Epithelial cell of prostate (primary cell): ENCODE results near the gene CPNE6.
"Not testable (repeated sequence)": the region's sequence is repeated elsewhere in the genome, so short reads cannot be mapped to it uniquely, and the experiment has no call there.

ENCODE experiments used
- DNase-seq: peaks from one replicate; pipeline ENCODE4 v3.0.0-alpha.2; 2011; ENCODE audit warnings: low read depth, low spot score
- H3K27ac ChIP-seq: fragments of 450-650 bp; 2 replicates; pipeline ENCODE4 v1.5.1; 2017; ENCODE audit warnings: mild to moderate bottlenecking

CPNE6 gene

DNA sequence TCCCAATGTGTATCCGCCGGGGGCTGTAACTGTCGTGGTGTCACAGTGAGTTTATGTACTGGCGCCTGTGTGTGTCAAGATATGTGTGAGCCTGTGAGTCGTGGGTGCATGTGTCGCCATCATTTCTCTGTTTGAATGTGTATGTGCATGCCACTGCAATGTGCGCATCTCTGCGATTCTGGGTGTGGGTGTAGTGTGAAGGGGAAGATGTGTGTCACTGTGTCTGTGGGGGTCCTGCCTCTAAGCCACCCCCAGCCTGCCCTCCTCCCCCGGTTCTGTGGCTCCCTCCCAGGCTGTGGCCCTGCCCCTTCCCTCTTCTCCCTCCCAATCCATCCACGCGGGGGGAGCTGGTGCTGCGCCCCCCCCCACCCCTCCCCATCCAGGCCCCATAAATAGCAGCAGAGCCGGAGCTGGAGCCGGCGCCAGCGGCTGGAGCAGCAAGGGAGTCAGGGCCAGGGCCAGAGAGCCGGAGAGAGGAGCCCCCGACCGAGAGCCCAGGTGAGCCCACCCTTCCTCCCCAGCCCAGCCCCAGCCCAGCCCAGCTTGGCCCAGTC lies at the start of gene CPNE6:
CPNE6 (plus strand) TSS at position 419 of the 554 bp plus-strand sequence. CDS start 1,375 bp downstream, outside the sequence.
- no peak within 1 kb of the TSS for H3K27ac ChIP-seq
- DNase-seq = no peak

DNA sequence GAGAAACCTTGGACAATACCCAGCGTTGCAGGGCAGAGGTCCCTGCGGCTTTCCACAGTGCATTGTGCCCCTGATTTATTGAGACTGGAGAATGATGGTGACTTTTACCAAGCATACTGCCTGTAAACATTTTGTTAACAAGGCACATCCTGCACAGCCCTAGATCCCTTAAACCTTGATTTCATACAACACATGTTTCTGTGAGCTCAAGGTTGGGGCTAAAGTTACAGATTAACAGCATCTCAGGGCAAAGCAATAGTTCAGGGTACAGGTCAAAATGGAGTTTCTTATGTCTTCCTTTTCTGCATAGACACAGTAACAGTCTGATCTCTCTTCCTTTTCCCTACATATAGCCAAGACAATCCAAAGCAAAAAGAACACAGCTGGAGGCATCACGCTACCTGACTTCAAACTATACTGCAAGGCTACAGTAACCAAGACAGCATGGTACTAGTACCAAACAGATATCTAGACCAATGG lies 46.4 kb upstream of the CPNE6 start:
- H3K27ac ChIP-seq, DNase-seq: not testable (repeated sequence)

DNA sequence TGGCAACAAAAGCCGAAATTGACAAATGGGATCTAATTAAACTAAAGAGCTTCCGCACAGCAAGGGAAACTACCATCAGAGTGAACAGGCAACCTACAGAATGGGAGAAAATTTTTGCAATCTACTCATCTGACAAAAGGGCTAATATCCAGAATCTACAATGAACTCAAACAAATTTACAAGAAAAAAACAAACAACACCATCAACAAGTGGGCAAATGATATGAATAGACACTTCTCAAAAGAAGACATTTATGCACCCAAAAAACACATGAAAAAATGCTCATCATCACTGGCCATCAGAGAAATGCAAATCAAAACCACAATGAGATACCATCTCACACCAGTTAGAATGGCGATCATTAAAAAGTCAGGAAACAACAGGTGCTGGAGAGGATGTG lies 41.7 kb upstream of the CPNE6 start:
- not testable (repeated sequence) for H3K27ac ChIP-seq, DNase-seq

DNA sequence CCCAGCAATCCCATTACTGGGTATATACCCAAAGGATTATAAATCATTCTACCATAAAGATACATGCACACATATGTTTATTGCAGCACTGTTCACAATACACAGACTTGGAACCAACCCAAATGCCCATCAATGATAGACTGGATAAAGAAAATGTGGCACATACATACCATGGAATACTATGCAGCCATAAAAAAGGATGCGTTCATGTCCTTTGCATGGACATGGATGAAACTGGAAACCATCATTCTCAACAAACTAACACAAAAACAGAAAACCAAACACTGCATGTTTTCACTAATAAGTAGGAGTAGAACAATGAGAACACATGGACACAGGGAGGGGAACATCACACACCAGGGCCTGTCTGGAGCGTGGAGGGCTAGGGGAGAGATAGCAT lies 40.0 kb upstream of the CPNE6 start:
- DNase-seq = not testable (repeated sequence)

DNA sequence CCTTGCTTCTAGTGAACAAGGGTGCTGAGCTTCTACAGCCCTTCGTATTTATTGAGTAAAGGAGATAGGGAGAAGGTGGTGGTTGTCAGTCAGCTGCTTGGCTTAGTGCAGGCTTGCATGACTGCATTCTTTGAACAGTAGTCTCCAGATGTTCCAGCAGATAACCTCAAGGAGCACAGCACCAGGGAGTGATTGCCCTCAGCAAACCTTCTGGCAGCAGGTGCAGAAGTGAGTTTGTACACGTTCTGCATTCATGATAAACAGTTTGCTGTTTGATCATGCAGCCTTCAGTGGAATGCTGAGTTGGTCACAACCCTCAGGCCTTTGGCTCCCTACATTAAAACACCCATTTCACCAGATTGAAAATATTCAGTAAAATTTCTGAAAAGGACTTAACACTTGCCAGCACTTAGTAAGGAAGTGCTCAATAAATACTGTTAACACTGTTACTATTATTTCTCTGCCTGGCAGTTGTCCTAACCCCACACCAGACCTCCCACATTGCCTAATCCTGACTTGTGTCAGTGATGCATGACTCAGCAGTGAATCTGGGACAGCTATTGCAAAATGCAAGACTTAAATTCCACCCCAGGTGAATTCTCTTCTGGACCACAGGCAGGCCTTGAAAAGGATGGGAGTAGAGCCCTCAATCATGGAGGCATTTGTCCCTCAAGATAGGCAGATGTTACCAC lies 38.5 kb upstream of the CPNE6 start:
- H3K27ac ChIP-seq = peak overlapping the region; percentile 15
- DNase-seq = peak; percentile 86

More for the DNA sequence above, 40.0 kb upstream of the CPNE6 start:
- H3K27ac ChIP-seq = not testable (repeated sequence)

DNA sequence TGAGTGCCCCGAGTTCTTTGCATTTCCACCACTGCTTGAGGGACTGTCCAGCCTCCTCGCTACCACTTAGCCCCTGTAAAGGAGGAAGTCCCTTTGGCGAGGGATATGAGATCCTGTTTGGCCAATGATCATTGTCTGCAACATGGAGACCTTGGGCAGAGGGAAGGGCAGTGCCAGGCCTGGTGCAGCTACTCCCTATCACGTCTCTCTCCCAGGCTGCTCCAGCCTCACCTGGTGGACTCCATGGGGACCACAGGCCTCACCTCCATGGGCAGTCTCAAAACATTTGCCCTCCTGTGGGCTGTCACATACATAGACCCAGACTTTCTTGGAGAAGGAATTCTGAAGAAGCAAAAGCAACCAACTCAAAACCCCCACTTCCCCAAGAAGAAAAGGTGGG lies 35.6 kb upstream of the CPNE6 start:
- H3K27ac ChIP-seq, DNase-seq: not testable (repeated sequence)

DNA sequence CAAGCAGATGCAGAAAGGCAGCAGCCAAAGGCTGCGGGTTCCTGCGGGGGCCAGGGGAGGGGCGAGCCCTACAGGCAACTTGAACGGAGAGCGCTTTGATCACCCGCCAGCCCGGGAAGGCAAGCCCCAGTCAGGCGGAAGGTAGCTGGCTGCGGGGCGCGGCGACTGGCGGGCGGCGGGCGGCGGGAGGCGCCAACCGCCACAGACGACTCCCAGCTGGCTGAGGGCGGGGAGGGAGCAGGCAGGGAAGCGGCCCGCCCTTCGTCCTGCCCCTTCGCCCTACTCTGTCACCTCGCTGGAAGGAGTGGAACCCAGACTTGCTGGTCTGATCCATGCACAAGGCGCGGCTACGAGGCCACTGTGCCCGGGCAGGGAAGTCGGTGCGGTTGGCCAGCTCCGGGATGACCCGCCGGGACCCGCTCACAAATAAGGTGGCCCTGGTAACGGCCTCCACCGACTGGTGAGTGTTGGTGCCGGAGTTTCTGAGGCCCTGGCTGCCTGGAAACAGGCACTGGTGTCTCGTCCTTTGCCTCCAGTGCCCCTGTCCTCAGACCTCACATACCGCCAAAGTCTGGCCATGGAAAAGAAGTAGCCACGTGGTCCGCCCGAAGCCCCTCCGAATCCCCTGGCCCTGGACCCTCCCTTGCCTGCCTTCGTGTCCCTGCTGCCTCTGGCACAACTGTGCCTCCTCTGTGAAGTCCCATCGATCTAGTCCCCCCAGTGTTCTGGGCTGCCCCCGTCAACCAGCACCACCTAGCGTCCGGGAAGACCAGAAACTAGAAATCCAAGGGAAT lies 35.0 kb upstream of the CPNE6 start:
- peak overlapping the region; percentile 23 for H3K27ac ChIP-seq

DNA sequence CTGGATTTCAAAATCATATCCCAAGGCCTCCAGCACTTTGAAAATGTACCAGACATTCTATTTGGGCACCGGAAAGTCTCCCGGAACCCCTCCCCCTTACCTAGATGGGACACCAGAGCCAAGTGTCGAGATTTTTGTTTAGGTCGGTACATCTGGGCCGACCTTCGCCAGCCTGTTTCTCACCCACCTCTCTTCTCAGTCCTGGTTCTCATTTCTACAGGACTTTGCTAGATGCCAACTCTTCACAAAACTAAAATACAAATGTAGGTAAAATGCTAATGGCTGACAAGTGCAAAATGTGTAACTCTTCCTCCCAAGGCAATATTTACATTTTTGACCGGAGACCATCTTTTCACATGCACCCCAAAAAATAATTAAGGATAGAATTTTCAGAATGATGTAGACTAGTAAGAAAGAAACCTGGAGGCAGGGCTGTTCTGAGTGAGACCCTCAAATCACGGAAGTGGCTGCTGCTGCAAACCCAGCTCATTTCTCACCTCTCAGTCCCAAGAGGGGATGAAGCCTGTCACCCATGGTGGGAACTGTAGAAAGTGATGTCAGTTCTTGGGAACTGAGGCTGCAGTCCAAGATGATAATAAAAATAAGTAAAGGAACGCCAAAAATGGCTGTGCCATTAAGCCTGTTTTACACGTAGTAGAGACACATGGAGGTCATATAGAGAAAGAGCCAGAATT lies 34.3 kb upstream of the CPNE6 start:
- DNase-seq = not testable (repeated sequence)
- peak overlapping the region; percentile 23 for H3K27ac ChIP-seq

More for the DNA sequence above, 35.0 kb upstream of the CPNE6 start:
- no peak for DNase-seq

DNA sequence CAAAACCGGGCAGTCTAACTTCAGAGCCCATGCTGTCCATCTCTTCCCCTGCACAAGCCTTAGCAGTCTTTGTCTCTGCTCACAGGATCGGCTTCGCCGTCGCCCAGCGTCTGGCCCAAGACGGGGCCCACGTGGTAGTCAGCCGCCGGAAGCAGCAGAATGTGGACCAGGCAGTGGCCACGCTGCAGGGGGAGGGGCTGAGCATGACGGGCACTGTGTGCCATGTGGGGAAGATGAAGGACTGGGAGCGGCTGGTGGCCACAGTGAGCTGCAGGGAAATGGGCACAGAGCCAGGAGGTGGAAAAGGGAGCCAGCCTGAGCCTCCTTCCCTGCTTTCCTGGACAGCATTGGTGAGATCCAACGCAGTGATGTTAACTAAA lies 33.7 kb upstream of the CPNE6 start:
- H3K27ac ChIP-seq = no peak overlapping the region
- DNase-seq = no peak

DNA sequence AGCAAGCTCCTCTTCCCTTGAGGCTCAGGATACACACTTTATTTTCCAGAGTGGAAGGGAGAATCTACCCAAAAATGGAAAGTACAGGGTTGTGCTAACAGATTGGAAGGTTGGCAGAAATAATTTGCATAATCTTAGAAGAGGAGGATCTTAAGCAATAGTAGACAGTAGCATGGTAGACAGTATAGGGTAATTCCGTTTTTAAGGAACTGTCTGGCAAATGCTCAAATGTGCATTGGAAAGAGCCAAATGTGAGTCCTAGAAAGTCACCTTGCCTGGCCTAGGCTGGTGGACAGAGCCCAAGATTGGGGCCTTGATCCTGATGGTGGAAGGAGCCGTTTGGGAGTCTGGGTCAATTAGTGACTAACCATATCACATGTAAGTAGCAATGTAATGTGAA lies 32.7 kb upstream of the CPNE6 start:
- DNase-seq = no peak
- H3K27ac ChIP-seq = no peak overlapping the region

DNA sequence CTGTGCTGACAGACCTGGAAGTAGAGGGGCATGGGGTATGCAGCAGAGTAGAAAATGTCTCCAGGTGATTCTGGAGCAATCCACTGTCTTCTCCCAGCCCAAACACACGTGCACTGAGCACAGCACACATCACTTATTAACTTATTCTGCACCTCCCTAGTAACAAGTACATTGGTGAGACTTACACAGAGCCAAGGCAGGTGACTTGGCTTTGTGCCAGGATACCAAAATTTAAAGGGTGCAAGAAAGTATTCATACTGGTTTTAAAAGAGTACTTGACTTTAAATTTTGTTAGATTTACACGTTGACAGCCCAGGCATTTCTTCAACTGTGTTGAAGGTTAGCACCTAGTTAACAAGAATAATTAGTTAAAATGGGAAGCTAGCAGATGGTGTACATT lies 30.7 kb upstream of the CPNE6 start:
- no peak for DNase-seq
- no peak overlapping the region for H3K27ac ChIP-seq

DNA sequence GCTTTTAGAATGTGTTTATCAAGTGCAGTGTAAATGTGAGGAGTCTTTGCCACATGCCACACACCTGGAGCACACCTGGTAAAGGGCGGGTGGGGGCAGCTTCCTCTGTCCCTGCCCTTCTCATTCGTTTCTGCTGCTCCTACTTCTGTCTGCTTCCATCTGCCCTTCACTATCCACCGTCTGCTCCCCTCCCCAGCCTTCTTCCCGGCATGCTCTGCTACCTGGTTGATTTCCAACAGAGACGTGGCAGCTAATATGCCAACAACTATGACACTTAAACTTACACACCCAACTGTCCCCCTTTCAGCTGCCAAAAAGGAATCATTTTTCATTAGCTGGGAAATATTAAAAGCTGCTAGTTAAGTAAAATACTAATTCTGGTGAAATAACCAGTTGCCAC lies 28.6 kb upstream of the CPNE6 start:
- DNase-seq = no peak
- no peak overlapping the region for H3K27ac ChIP-seq

DNA sequence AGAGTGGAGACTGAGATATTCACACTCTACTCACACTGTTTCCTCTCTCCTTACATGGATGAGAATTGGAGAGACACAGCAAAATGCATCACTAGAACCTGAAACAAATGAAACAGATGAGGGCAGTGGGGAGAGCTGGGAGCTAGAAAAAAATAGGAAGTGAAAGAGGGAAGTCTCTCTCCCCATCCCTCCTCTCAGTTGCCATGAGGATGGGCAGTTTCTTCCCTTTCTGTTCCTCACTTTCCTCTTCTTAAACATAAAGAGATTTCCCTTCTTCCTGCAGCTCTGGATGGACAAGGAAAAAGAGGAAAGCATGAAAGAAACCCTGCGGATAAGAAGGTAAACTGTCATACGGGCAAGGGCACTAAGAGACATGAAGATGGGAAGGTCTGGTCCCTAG lies 22.4 kb upstream of the CPNE6 start:
- not testable (repeated sequence) for H3K27ac ChIP-seq, DNase-seq

DNA sequence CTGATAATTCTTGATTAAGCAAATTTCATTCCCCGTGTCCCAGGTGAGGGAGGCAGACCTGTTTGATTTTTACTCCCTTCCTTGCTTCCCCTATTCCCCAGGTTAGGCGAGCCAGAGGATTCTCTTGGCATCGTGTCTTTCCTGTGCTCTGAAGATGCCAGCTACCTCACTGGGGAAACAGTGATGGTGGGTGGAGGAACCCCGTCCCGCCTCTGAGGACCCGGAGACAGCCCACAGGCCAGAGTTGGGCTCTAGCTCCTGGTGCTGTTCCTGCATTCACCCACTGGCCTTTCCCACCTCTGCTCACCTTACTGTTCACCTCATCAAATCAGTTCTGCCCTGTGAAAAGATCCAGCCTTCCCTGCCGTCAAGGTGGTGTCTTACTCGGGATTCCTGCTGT lies 20.6 kb upstream of the CPNE6 start:
- not testable (repeated sequence) for H3K27ac ChIP-seq, DNase-seq

DNA sequence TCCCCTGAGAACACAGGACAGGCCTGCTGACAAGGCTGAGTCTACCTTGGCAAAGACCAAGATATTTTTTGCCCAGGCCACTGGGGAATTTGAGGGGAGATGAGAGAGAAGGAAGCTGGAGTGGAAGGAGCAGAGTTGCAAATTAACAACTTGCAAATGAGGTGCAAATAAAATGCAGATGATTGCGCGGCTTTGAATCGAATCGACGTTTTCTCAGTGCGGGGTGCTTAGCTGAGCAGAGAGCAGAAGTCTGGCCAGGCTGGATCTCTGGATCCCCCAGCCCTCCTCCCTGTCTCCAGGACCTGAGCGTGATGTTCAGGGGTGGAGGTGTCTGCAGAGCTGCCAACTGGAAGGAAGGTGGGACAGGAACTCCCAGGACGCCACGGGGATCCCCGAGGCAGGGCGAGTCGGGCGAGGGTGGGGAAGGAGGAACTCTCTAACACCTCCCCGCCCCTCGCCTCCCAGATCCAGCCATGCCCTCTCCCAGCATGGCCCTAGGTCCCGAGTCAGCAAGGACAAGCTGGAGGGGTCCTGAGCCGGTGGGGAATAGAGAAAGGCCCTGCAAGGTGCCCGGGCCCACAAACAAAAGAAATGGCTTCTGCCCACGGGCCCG lies 20.1 kb upstream of the CPNE6 start:
- no peak overlapping the region for H3K27ac ChIP-seq
- DNase-seq = no peak

DNA sequence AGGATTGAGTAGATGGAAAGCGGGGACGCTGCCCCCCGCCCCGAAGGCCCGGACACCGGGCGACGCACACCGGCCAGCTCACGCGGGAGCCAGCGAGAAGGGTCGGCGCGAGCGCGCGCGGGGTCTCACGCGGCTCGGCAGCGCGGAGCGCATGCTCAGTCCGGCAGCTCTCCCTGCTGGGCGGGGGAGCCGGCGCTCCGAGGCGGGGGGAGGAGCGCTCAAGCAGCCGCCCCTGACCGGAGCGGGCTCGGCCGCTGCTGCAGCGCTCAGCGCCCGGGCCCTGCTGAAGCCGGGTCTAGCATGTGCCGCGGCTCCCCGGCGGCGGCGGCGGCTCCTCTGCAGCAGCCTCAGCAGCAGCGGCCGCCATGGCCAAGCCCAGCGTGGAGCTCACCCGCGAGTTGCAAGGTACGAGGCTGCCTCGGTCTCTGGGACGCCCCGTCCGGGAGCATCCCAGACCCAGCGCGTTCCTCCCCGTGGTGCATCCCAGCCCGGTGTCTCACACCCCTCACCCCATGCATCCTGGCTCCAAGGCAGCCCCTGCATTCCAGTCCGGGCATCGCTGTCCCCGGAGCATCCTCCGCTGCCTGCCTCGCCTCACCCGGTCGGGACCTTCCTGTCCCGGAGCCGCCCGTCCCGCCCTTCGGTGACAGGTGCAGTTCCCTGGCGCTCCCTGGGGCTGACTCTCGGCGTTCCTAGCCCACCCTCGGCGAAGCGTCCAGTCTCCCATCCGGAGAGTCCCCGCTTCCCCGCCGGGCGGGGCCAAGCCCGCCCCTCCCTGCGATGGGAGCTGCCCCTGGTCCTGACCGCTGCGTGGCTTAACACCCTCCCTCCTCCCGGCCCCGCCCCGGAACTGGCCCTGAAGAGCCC lies 19.3 kb upstream of the CPNE6 start, which contains the start of gene CARMIL3:
CARMIL3 (plus strand) TSS at position 221 of the 867 bp plus-strand sequence; CDS start at position 366, 145 bp downstream.
- H3K27ac ChIP-seq = no peak within 1 kb of the TSS
- DNase-seq = no peak

DNA sequence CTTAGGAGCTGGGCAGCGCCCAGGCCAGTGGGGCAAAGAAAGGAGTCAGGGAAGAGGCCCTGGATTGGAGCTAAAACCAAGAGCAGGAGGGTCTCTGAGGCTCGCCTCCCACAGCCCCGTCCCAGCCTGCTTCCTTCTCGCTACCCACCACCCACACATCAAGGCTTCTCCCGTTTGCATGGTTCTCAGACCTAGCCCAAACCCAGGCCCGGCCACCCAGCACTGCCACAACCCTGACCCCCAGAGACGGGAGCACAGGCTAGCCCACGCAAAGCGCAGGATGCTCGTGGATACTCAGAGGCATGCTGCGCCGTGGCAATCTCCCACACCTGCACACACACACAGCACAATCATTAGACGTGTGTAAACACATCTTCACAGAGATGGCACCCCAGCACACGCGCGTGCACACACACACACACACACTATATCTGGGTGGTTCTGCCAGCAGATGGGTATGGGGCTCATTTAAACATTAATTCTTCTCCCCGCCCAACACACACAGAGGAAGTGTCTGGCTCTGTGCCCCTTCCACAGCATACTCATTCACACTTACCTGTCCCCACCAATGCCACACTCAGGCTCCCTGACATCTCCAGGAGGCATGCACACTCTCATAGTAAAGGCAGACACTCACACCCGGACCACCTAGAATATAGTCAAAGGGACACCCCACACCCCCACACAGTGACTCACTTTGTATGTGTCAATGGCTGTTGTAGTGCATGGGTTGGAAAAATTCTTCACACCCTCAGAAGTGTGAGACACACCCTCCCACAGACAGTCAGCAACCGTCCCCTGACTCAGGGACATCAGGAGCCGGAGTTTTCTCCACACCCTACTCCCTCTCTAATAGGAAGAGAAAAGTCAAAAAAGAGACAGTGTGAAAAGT lies 18.5 kb upstream of the CPNE6 start:
- H3K27ac ChIP-seq = no peak overlapping the region
- DNase-seq = no peak
